ENCODE results near the gene PSMB9. TPM values are rescaled to one million over a fixed set of nuclear protein-coding genes. Genes with fewer than 3 reads are reported as not detected.

Gene PSMB9
- total and polyA plus RNA-seq, 8 donors, result 5.1 to 18.1 (median 7.0) TPM

GRCh38 chr6:32857156-32857891, 3.3 kb downstream of the PSMB9 start:
- Histone ChIP-seq H3K9me3 (no peaks in the 10 kb centered on the region), H3K4me1 (peaks cover 0 to 7% (median 3%) of the 10 kb centered on the region in 3 donors), H3K4me3 (no peak overlapping the region), H3K36me3 (no peaks in the 10 kb centered on the region), H3K27ac (no peak overlapping the region), H3K27me3 (no peaks in the 10 kb centered on the region)
- ATAC-seq, result no peak
- 67 to 68% methylated on average over 14 of the region's 14 CpGs for WGBS, 2 donors
- no peak for DNase-seq
- no peak for FAIRE-seq
- intact Hi-C loops (cut with DNase I), result no loop called here
- no peak for TF ChIP-seq CTCF (IDR thresholded peaks at IDR 0.05)

DNA sequence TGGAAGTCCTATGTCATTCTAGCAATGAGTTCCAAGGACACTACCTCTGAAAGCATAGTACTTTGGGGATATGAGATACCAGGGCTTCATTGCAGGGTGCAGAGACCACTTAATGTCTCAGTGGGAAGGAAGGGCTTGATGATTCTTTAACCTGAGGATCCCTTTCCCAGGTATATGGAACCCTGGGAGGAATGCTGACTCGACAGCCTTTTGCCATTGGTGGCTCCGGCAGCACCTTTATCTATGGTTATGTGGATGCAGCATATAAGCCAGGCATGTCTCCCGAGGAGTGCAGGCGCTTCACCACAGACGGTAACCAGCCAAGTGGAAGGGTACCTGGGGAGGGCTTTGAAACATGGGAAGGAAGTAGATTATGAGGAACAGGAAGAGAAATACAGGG, 4.2 kb downstream of the PSMB9 start:
- no peaks in the 10 kb centered on the region for H3K9me3 ChIP-seq
- WGBS, 2 donors, result 78 to 86% methylated on average over 5 of the region's 5 CpGs
- peaks cover 0 to 5% (median 3%) of the 10 kb centered on the region in 3 donors for H3K4me1 ChIP-seq
- intact Hi-C loops (cut with DNase I), result no loop called here
- no peak for FAIRE-seq
- no peak for DNase-seq
- no peaks in the 10 kb centered on the region for H3K27me3 ChIP-seq
- no peak for ATAC-seq
- H3K27ac ChIP-seq, result no peak overlapping the region
- no peaks in the 10 kb centered on the region for H3K36me3 ChIP-seq
- H3K4me3 ChIP-seq, result no peak overlapping the region
- no peak for TF ChIP-seq CTCF (IDR thresholded peaks at IDR 0.05)

- WGBS, 2 donors, result 70 to 74% methylated on average over 1 of the region's 1 CpG
- intact Hi-C loops (cut with DNase I), result loop anchor here in 1 of 3 donors (5.0 kb wide), 1 partner anchor 33 kb away; no protein-coding TSS in a partner anchor
Observed at GRCh38 chr6:32860674-32861073, 6.7 kb downstream of the PSMB9 start.

DNA sequence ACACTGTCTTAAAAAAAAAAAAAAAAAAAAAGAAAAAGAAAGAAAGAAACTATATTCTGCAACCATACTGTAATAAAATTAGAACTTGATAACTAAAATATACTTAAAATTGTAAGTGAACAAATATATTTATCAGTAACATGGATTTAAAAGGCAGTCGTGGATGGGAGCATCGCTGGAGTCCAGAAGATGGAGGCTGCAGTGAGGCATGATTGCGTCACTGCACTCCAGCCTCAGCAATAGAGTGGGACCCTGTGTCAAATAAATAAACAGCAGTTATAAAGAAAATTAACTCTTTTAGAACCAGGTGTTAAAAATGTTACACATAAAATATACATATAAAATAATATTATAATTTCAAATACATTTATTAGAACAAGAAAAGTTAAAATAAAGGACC, 8.7 kb downstream of the PSMB9 start:
- H3K36me3 ChIP-seq, result no peaks in the 10 kb centered on the region
- DNase-seq (no peak), ATAC-seq (no peak), FAIRE-seq (no peak)
- WGBS, 2 donors, result 74 to 90% methylated on average over 3 of the region's 3 CpGs
- peaks cover 0 to 5% (median 3%) of the 10 kb centered on the region in 3 donors for H3K4me1 ChIP-seq
- TF ChIP-seq CTCF (IDR thresholded peaks at IDR 0.05), result no peak
- H3K27me3 ChIP-seq, result no peaks in the 10 kb centered on the region
- no peak overlapping the region for H3K27ac ChIP-seq
- H3K9me3 ChIP-seq, result no peaks in the 10 kb centered on the region
- no peak overlapping the region for H3K4me3 ChIP-seq
- intact Hi-C loops (cut with DNase I), result loop anchor here in 1 of 3 donors (5.0 kb wide), 1 partner anchor 35 kb away; no protein-coding TSS in a partner anchor

More at GRCh38 chr6:32860674-32861073, 6.7 kb downstream of the PSMB9 start:
- H3K27me3 ChIP-seq, result no peaks in the 10 kb centered on the region
- no peaks in the 10 kb centered on the region for H3K9me3 ChIP-seq
- no peak for ATAC-seq
- H3K4me1 ChIP-seq, result peaks cover 0 to 5% (median 3%) of the 10 kb centered on the region in 3 donors
- peak overlapping the region in 3 of 4 donors; percentile 28 to 50 (median 46) for H3K27ac ChIP-seq
- no peak overlapping the region for H3K4me3 ChIP-seq
- TF ChIP-seq CTCF (IDR thresholded peaks at IDR 0.05), result no peak
- H3K36me3 ChIP-seq, result no peaks in the 10 kb centered on the region
- no peak for DNase-seq
- FAIRE-seq, result no peak
